HepG2 (cell line): ENCODE results near the gene IER2. TPM values are rescaled to one million over a fixed set of nuclear protein-coding genes. Genes with fewer than 3 reads are reported as not detected.

Experiments
- AKAP8 ChIP-seq: sonication (generic); formaldehyde crosslinking; IDR thresholded peaks from 2 replicates; pipeline ENCODE4 v1.5.1; 2020; ENCODE audit warnings: mild to moderate bottlenecking, missing genetic modification reagents
- FOXO1 ChIP-seq: sonication (generic); formaldehyde crosslinking; IDR thresholded peaks from 2 replicates; pipeline ENCODE4 v1.4.0; 2020; ENCODE audit warnings: missing genetic modification reagents
- HOXD1 ChIP-seq: sonication (generic); formaldehyde crosslinking; IDR thresholded peaks from 2 replicates; pipeline ENCODE4 v1.5.0; 2020; ENCODE audit warnings: missing genetic modification reagents
- KDM4B ChIP-seq: sonication (generic); formaldehyde crosslinking; IDR thresholded peaks from 2 replicates; pipeline ENCODE4 v1.4.0; 2020; ENCODE audit warnings: missing genetic modification reagents
- NAIF1 ChIP-seq: sonication (generic); formaldehyde crosslinking; IDR thresholded peaks from 2 replicates; pipeline ENCODE4 v1.5.0; 2020; ENCODE audit warnings: mild to moderate bottlenecking, missing genetic modification reagents, borderline replicate concordance
- NR3C1 ChIP-seq: sonication (generic); formaldehyde crosslinking; IDR thresholded peaks from 2 replicates; pipeline ENCODE4 v1.4.0; 2020; ENCODE audit warnings: missing genetic modification reagents
- PHF5A ChIP-seq: IDR thresholded peaks from one replicate; pipeline ENCODE4 v1.6.1; 2018; ENCODE audit warnings: low read depth, missing genetic modification reagents; ENCODE audit not compliant: unreplicated experiment
- RNF2 ChIP-seq: fragments of 450-650 bp; conservative IDR thresholded peaks from 2 replicates; pipeline ENCODE4 v1.6.1; 2016; ENCODE audit warnings: low read depth
- SCMH1 ChIP-seq: sonication (generic); formaldehyde crosslinking; IDR thresholded peaks from 2 replicates; pipeline ENCODE4 v1.9.0; 2021; ENCODE audit warnings: missing genetic modification reagents, mild to moderate bottlenecking, borderline replicate concordance
- SIN3B ChIP-seq: fragments of 150-350 bp; IDR thresholded peaks from 2 replicates; pipeline ENCODE4 v1.6.1; 2014; ENCODE audit warnings: low read length
- TCF12 ChIP-seq, 2 experiments: fragments of 450-650 bp in 1 of 2; sonication (generic) in 1 of 2; formaldehyde crosslinking in 1 of 2; IDR thresholded peaks; 2 replicates each; pipeline versions ENCODE4 v1.6.1 to v1.8.0; 2017 to 2022; ENCODE audit warnings: antibody characterized with exemption in 1 of 2, mild to moderate bottlenecking in 1 of 2, missing genetic modification reagents in 1 of 2, moderate library complexity in 1 of 2
- ZC3H4 ChIP-seq: sonication (generic); formaldehyde crosslinking; IDR thresholded peaks from 2 replicates; pipeline ENCODE4 v1.4.0; 2020; ENCODE audit warnings: missing genetic modification reagents, borderline replicate concordance
- ZNF17 ChIP-seq: sonication (generic); formaldehyde crosslinking; IDR thresholded peaks from 2 replicates; pipeline ENCODE4 v1.5.0; 2020; ENCODE audit warnings: mild to moderate bottlenecking, missing genetic modification reagents
- ZNF230 ChIP-seq: sonication (generic); formaldehyde crosslinking; IDR thresholded peaks from 2 replicates; pipeline ENCODE4 v1.4.0; 2020; ENCODE audit warnings: mild to moderate bottlenecking, missing genetic modification reagents
- ZNF3 ChIP-seq: IDR thresholded peaks from 2 replicates; pipeline ENCODE4 v1.7.0; 2017; ENCODE audit warnings: inconsistent platforms
- ZNF672 ChIP-seq: sonication (generic); formaldehyde crosslinking; IDR thresholded peaks from 2 replicates; pipeline ENCODE4 v1.8.1; 2022; ENCODE audit warnings: missing genetic modification reagents
- polyA plus RNA-seq, 8 experiments: library from polyadenylated mRNA; depleted of rRNA in 3 of 8; stranded (reverse) in 7 of 8; unstranded in 1 of 8; fragments of >200 nt; fragmentation: Illumina TruSeq in 4 of 8; extraction: Trizol in 4 of 8; gene quantifications; 2 replicates each; pipeline versions ENCODE4 v1.2.1 to v1.2.3, GENCODE V29; 2011 to 2016; ENCODE audit warnings: low read depth in 4 of 8, missing spikeins in 1 of 8, mixed read lengths in 1 of 8; ENCODE audit not compliant: insufficient read depth in 1 of 8
- total RNA-seq, 5 experiments: library from RNA; depleted of rRNA; stranded (reverse); fragments of >200 nt; fragmentation: Illumina TruSeq; extraction: Trizol; gene quantifications; 2 replicates each; pipeline ENCODE4 v1.2.3, GENCODE V29; 2016; ENCODE audit warnings: low read depth in 1 of 5
- TF ChIP-seq, protein P1 (sequence below): sonication (generic); formaldehyde crosslinking; IDR thresholded peaks from 2 replicates; pipeline ENCODE4 v1.4.0; 2020; ENCODE audit warnings: missing genetic modification reagents
- TF ChIP-seq, protein P2 (sequence below): sonication (generic); formaldehyde crosslinking; IDR thresholded peaks from 2 replicates; pipeline ENCODE4 v1.4.0; 2020; ENCODE audit warnings: missing genetic modification reagents
- TF ChIP-seq, protein P3 (sequence below): sonication (generic); formaldehyde crosslinking; IDR thresholded peaks from 2 replicates; pipeline ENCODE4 v1.4.0; 2020; ENCODE audit warnings: missing genetic modification reagents, low read depth, mild to moderate bottlenecking, borderline replicate concordance
- TF ChIP-seq, protein P4 (sequence below): IDR thresholded peaks from 2 replicates; pipeline ENCODE4 v1.6.1; 2016; ENCODE audit warnings: low read depth, missing genetic modification reagents, missing compliant biosample characterization

The IER2 gene
- total and polyA plus RNA-seq, 2 of the 13 experiments (the other 11 are each of a cell fraction or from before 2014, with no cell fraction given): 10.1 to 14.3 TPM

DNA sequence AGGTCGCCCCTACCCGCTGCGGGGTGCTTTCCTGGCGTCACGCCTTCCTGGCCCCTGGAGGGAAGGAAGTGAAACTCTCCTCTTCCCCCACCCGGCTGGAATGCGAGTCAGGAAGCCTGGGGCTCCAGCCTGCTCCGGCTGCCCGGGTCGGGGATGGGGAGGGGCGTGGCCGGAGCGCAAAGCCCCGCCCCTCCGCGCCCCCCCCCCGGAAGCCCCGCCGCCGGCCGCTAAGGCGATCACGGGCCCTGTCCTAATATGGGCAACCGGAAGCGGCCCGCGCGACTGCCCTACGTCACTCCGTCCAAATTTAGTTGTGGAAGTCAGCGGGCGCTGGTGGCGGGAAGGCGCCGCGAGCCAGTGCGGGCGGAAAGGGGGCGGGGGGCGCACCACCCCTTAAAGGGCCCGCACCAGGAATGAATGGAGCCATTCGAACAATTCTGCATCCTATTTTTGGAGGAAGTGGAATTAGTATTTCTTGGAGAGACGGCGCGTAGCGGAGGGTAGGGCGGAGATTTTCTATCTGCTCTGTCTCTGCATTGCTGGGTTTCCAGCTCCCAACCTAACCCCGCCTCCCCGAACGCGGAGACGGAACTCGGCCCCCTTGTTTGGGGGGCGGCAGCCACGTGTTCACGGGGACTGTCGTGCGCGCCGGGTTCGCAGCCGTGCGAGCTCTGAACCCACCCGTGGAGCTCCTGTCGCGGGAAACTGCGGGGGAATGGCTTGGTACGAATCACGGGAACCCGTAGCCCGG is 1.6 kb downstream of the IER2 start (continued):
- TF ChIP-seq, protein P1, sequence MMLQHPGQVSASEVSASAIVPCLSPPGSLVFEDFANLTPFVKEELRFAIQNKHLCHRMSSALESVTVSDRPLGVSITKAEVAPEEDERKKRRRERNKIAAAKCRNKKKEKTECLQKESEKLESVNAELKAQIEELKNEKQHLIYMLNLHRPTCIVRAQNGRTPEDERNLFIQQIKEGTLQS: peak; percentile 15; the same call in 1 of the 2 replicates
- TF ChIP-seq TCF12 (IDR thresholded peaks at IDR 0.05): no peak
- no peak; the same call in 1 of the 2 replicates for TF ChIP-seq TCF12 (CRISPR knock-in tag; IDR thresholded peaks at IDR 0.05)
- no peak for TF ChIP-seq FOXO1 (CRISPR knock-in tag)
- TF ChIP-seq ZC3H4: no peak
- TF ChIP-seq ZNF17: no peak
- TF ChIP-seq, protein P2, sequence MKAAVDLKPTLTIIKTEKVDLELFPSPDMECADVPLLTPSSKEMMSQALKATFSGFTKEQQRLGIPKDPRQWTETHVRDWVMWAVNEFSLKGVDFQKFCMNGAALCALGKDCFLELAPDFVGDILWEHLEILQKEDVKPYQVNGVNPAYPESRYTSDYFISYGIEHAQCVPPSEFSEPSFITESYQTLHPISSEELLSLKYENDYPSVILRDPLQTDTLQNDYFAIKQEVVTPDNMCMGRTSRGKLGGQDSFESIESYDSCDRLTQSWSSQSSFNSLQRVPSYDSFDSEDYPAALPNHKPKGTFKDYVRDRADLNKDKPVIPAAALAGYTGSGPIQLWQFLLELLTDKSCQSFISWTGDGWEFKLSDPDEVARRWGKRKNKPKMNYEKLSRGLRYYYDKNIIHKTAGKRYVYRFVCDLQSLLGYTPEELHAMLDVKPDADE (CRISPR knock-in tag): 0 out of 2 replicates have a peak, but pooled peaks have one; percentile 33
- no peak for TF ChIP-seq RNF2
- no peak for TF ChIP-seq NR3C1 (CRISPR knock-in tag)
- TF ChIP-seq ZNF230 (CRISPR knock-in tag): peak; percentile 82
- TF ChIP-seq PHF5A: no peak
- no peak for TF ChIP-seq ZNF672 (CRISPR knock-in tag)
- TF ChIP-seq SCMH1 (CRISPR knock-in tag): no peak
- TF ChIP-seq SIN3B: no peak
- TF ChIP-seq HOXD1 (CRISPR knock-in tag): peak; percentile 77
- peak; percentile 99 for TF ChIP-seq AKAP8 (CRISPR knock-in tag)
- TF ChIP-seq ZNF3 (CRISPR knock-in tag): no peak
- TF ChIP-seq, protein P3, sequence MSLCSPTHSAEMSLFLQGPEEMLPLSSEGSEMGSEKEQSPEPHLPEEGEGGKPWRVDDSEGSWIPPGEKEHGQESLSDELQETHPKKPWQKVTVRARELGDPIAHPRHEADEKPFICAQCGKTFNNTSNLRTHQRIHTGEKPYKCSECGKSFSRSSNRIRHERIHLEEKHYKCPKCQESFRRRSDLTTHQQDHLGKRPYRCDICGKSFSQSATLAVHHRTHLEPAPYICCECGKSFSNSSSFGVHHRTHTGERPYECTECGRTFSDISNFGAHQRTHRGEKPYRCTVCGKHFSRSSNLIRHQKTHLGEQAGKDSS (CRISPR knock-in tag): no peak
- no peak for TF ChIP-seq NAIF1
- peak; percentile 47 for TF ChIP-seq KDM4B (CRISPR knock-in tag)
- TF ChIP-seq, protein P4, sequence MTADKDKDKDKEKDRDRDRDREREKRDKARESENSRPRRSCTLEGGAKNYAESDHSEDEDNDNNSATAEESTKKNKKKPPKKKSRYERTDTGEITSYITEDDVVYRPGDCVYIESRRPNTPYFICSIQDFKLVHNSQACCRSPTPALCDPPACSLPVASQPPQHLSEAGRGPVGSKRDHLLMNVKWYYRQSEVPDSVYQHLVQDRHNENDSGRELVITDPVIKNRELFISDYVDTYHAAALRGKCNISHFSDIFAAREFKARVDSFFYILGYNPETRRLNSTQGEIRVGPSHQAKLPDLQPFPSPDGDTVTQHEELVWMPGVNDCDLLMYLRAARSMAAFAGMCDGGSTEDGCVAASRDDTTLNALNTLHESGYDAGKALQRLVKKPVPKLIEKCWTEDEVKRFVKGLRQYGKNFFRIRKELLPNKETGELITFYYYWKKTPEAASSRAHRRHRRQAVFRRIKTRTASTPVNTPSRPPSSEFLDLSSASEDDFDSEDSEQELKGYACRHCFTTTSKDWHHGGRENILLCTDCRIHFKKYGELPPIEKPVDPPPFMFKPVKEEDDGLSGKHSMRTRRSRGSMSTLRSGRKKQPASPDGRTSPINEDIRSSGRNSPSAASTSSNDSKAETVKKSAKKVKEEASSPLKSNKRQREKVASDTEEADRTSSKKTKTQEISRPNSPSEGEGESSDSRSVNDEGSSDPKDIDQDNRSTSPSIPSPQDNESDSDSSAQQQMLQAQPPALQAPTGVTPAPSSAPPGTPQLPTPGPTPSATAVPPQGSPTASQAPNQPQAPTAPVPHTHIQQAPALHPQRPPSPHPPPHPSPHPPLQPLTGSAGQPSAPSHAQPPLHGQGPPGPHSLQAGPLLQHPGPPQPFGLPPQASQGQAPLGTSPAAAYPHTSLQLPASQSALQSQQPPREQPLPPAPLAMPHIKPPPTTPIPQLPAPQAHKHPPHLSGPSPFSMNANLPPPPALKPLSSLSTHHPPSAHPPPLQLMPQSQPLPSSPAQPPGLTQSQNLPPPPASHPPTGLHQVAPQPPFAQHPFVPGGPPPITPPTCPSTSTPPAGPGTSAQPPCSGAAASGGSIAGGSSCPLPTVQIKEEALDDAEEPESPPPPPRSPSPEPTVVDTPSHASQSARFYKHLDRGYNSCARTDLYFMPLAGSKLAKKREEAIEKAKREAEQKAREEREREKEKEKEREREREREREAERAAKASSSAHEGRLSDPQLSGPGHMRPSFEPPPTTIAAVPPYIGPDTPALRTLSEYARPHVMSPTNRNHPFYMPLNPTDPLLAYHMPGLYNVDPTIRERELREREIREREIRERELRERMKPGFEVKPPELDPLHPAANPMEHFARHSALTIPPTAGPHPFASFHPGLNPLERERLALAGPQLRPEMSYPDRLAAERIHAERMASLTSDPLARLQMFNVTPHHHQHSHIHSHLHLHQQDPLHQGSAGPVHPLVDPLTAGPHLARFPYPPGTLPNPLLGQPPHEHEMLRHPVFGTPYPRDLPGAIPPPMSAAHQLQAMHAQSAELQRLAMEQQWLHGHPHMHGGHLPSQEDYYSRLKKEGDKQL (CRISPR knock-in tag): no peak; the same call in 1 of the 2 replicates
